H1 (cell line): ENCODE data around the gene DMPK. TPM values are rescaled to one million over a fixed set of nuclear protein-coding genes. Genes with fewer than 3 reads are reported as not detected.

Experiments used
- CHD1 ChIP-seq: IDR thresholded peaks from 2 replicates; pipeline ENCODE4 v1.6.1; 2012; ENCODE audit warnings: low read depth, low read length, improper control_type of control experiment
- CTBP2 ChIP-seq: IDR thresholded peaks from 2 replicates; pipeline ENCODE4 v1.7.0; 2011; ENCODE audit warnings: borderline replicate concordance, mild to moderate bottlenecking, moderate library complexity, mixed read lengths, low read length; ENCODE audit not compliant: insufficient read depth, insufficient read length
- GTF2F1 ChIP-seq: IDR thresholded peaks from 2 replicates; pipeline ENCODE4 v1.6.1; 2012; ENCODE audit warnings: low read depth, low read length, improper control_type of control experiment, borderline replicate concordance
- HDAC2 ChIP-seq, 2 experiments: fragments of 300-600 bp in 1 of 2; sonication (generic) in 1 of 2; IDR thresholded peaks; 2 replicates each; pipeline ENCODE4 v1.6.1; 2011 to 2012; ENCODE audit warnings: low read depth in 2 of 2, low read length in 2 of 2, mild to moderate bottlenecking in 2 of 2, moderate library complexity in 2 of 2, borderline replicate concordance in 1 of 2, inconsistent platforms in 1 of 2
- JUN ChIP-seq: IDR thresholded peaks from 2 replicates; pipeline ENCODE4 v1.6.1; 2011; ENCODE audit warnings: low read depth, mild to moderate bottlenecking, improper control_type of control experiment, low read length
- SAP30 ChIP-seq: fragments of 300-600 bp; sonication (generic); IDR thresholded peaks from 2 replicates; pipeline ENCODE4 v1.7.1; 2012; ENCODE audit warnings: low read length, moderate library complexity, mild to moderate bottlenecking, inconsistent platforms; ENCODE audit not compliant: insufficient read depth, insufficient replicate concordance
- SIX5 ChIP-seq: IDR thresholded peaks from 2 replicates; pipeline ENCODE4 v1.6.1; 2011; ENCODE audit warnings: mild to moderate bottlenecking, low read depth, low read length
- SUZ12 ChIP-seq: fragments of 200-600 bp; sonication (generic); IDR thresholded peaks from 2 replicates; pipeline ENCODE4 v1.6.1; 2012; ENCODE audit warnings: mild to moderate bottlenecking, inconsistent platforms, low read length, moderate library complexity, mixed read lengths
- polyA plus RNA-seq, 7 experiments: library from polyadenylated mRNA; depleted of rRNA in 3 of 7; stranded (reverse) in 5 of 7; unstranded in 2 of 7; fragments of >200 nt in 5 of 7; fragments of 200-250 nt in 2 of 7; gene quantifications; 1 replicate in 5 of 7; 2 replicates in 1 of 7; 4 replicates in 1 of 7; pipeline versions ENCODE4 v1.2.1 to v1.2.3, GENCODE V29; 2011 to 2013; ENCODE audit warnings: missing spikeins in 2 of 7, mixed read lengths in 2 of 7
- total RNA-seq: library from RNA; stranded (reverse); fragmentation: NEBNext Ultra II Directional; extraction: Animal tissue kit (Norgen Biotek cat#: 25700); gene quantifications from 2 replicates; pipeline ENCODE4 v1.2.1, GENCODE V29; 2021
- TF ChIP-seq, protein P1 (sequence below): fragments of 300-600 bp; sonication (generic); IDR thresholded peaks from 2 replicates; pipeline ENCODE4 v1.7.1; 2012; ENCODE audit warnings: low read length, moderate library complexity, mild to moderate bottlenecking, inconsistent platforms; ENCODE audit not compliant: insufficient replicate concordance

Gene DMPK
- total and polyA plus RNA-seq, 2 of the 8 experiments (the other 6 are each of a cell fraction or from before 2014, with no cell fraction given) = 13.7 to 27.4 TPM

DNA sequence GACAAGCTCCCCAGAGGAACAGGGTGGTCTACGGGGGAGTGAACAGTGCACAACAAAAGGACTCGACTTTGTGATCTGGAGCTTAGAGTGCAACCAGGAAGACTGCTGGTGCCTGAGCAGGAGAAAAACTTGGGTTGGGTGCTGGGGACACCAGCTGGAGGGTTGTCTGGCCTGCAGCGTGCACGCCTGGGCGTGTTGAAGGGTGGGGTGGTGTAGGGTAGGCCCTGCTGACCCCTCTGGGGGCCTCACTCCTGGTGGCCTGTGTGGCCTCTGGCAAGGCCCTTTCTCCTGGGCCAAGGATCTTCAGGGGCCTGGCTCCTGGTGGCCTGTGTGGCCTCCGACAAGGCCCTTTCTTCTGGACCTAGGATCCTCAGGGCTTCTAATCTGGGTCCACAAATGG is 37.5 kb upstream of the DMPK start (continued):
- TF ChIP-seq, protein P1, sequence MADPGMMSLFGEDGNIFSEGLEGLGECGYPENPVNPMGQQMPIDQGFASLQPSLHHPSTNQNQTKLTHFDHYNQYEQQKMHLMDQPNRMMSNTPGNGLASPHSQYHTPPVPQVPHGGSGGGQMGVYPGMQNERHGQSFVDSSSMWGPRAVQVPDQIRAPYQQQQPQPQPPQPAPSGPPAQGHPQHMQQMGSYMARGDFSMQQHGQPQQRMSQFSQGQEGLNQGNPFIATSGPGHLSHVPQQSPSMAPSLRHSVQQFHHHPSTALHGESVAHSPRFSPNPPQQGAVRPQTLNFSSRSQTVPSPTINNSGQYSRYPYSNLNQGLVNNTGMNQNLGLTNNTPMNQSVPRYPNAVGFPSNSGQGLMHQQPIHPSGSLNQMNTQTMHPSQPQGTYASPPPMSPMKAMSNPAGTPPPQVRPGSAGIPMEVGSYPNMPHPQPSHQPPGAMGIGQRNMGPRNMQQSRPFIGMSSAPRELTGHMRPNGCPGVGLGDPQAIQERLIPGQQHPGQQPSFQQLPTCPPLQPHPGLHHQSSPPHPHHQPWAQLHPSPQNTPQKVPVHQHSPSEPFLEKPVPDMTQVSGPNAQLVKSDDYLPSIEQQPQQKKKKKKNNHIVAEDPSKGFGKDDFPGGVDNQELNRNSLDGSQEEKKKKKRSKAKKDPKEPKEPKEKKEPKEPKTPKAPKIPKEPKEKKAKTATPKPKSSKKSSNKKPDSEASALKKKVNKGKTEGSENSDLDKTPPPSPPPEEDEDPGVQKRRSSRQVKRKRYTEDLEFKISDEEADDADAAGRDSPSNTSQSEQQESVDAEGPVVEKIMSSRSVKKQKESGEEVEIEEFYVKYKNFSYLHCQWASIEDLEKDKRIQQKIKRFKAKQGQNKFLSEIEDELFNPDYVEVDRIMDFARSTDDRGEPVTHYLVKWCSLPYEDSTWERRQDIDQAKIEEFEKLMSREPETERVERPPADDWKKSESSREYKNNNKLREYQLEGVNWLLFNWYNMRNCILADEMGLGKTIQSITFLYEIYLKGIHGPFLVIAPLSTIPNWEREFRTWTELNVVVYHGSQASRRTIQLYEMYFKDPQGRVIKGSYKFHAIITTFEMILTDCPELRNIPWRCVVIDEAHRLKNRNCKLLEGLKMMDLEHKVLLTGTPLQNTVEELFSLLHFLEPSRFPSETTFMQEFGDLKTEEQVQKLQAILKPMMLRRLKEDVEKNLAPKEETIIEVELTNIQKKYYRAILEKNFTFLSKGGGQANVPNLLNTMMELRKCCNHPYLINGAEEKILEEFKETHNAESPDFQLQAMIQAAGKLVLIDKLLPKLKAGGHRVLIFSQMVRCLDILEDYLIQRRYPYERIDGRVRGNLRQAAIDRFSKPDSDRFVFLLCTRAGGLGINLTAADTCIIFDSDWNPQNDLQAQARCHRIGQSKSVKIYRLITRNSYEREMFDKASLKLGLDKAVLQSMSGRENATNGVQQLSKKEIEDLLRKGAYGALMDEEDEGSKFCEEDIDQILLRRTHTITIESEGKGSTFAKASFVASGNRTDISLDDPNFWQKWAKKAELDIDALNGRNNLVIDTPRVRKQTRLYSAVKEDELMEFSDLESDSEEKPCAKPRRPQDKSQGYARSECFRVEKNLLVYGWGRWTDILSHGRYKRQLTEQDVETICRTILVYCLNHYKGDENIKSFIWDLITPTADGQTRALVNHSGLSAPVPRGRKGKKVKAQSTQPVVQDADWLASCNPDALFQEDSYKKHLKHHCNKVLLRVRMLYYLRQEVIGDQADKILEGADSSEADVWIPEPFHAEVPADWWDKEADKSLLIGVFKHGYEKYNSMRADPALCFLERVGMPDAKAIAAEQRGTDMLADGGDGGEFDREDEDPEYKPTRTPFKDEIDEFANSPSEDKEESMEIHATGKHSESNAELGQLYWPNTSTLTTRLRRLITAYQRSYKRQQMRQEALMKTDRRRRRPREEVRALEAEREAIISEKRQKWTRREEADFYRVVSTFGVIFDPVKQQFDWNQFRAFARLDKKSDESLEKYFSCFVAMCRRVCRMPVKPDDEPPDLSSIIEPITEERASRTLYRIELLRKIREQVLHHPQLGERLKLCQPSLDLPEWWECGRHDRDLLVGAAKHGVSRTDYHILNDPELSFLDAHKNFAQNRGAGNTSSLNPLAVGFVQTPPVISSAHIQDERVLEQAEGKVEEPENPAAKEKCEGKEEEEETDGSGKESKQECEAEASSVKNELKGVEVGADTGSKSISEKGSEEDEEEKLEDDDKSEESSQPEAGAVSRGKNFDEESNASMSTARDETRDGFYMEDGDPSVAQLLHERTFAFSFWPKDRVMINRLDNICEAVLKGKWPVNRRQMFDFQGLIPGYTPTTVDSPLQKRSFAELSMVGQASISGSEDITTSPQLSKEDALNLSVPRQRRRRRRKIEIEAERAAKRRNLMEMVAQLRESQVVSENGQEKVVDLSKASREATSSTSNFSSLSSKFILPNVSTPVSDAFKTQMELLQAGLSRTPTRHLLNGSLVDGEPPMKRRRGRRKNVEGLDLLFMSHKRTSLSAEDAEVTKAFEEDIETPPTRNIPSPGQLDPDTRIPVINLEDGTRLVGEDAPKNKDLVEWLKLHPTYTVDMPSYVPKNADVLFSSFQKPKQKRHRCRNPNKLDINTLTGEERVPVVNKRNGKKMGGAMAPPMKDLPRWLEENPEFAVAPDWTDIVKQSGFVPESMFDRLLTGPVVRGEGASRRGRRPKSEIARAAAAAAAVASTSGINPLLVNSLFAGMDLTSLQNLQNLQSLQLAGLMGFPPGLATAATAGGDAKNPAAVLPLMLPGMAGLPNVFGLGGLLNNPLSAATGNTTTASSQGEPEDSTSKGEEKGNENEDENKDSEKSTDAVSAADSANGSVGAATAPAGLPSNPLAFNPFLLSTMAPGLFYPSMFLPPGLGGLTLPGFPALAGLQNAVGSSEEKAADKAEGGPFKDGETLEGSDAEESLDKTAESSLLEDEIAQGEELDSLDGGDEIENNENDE = no peak
- TF ChIP-seq HDAC2 (IDR thresholded peaks at IDR 0.05; ENCODE audit: borderline replicate concordance in 1 of 2, low read depth in 2 of 2, low read length in 2 of 2) (no peak), SUZ12 (no peak), SAP30 (no peak), SIX5 (no peak), GTF2F1 (no peak), JUN (no peak), CTBP2 (no peak), CHD1 (no peak)
